ENCODE measurements around the gene KRTAP26-1. TPM values are rescaled to one million over a fixed set of nuclear protein-coding genes. Genes with fewer than 3 reads are reported as not detected.

KRTAP26-1 gene, protein sequence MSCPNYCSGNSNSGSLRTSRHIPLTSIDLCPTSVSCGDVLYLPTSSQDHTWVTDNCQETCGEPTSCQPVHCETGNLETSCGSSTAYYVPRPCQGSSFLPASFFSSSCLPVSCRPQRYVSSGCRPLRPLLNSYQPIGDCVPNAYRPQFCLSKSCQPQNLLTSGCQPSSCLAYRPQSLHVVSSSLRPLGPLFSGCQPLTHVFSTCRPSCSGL
- total RNA-seq, result not detected
- not detected for polyA plus RNA-seq

GRCh38 chr21:30320215-30320614, at the start of gene KRTAP26-1:
Gene KRTAP26-1 (minus strand): TSS chr21:30320315. CDS start chr21:30320035, 280 bp downstream.
- Histone ChIP-seq H3K27me3 (no peaks in the 10 kb centered on the region), H3K36me3 (no peaks in the 10 kb centered on the region), H3K27ac (no peak within 1 kb of the TSS), H3K9me3 (no peaks in the 10 kb centered on the region), H3K4me1 (no peaks in the 10 kb centered on the region), H3K4me3 (no peak within 1 kb of the TSS)
- DNase-seq, result no peak
- FAIRE-seq, result no peak
- TF ChIP-seq, protein P1, sequence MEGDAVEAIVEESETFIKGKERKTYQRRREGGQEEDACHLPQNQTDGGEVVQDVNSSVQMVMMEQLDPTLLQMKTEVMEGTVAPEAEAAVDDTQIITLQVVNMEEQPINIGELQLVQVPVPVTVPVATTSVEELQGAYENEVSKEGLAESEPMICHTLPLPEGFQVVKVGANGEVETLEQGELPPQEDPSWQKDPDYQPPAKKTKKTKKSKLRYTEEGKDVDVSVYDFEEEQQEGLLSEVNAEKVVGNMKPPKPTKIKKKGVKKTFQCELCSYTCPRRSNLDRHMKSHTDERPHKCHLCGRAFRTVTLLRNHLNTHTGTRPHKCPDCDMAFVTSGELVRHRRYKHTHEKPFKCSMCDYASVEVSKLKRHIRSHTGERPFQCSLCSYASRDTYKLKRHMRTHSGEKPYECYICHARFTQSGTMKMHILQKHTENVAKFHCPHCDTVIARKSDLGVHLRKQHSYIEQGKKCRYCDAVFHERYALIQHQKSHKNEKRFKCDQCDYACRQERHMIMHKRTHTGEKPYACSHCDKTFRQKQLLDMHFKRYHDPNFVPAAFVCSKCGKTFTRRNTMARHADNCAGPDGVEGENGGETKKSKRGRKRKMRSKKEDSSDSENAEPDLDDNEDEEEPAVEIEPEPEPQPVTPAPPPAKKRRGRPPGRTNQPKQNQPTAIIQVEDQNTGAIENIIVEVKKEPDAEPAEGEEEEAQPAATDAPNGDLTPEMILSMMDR (IDR thresholded peaks at IDR 0.05), result no peak
- intact Hi-C loops (cut with DNase I), result no loop called here
- ATAC-seq, result no peak
- WGBS, 2 donors, result 90 to 93% methylated on average over 2 of the region's 2 CpGs

GRCh38 chr21:30355906-30356305, 35.8 kb upstream of the KRTAP26-1 start:
- WGBS, 2 donors, result 32 to 39% methylated on average over 3 of the region's 3 CpGs
- Histone ChIP-seq H3K4me3 (no peak overlapping the region), H3K27ac (no peak overlapping the region), H3K36me3 (no peaks in the 10 kb centered on the region), H3K4me1 (no peaks in the 10 kb centered on the region), H3K9me3 (no peaks in the 10 kb centered on the region), H3K27me3 (no peaks in the 10 kb centered on the region)
- intact Hi-C loops (cut with DNase I), result no loop called here
- no peak for FAIRE-seq
- DNase-seq, result no peak
- TF ChIP-seq, protein P1 (IDR thresholded peaks at IDR 0.05), result no peak
- no peak for ATAC-seq

GRCh38 chr21:30354308-30355005, 34.3 kb upstream of the KRTAP26-1 start:
- FAIRE-seq (no peak), ATAC-seq (no peak), DNase-seq (no peak)
- TF ChIP-seq, protein P1 (IDR thresholded peaks at IDR 0.05), result no peak
- Histone ChIP-seq H3K27me3 (no peaks in the 10 kb centered on the region), H3K4me3 (no peak overlapping the region), H3K9me3 (no peaks in the 10 kb centered on the region), H3K4me1 (no peaks in the 10 kb centered on the region), H3K27ac (no peak overlapping the region), H3K36me3 (no peaks in the 10 kb centered on the region)
- intact Hi-C loops (cut with DNase I), result no loop called here
- WGBS, 2 donors, result 58% methylated on average over 1 of the region's 1 CpG

DNA sequence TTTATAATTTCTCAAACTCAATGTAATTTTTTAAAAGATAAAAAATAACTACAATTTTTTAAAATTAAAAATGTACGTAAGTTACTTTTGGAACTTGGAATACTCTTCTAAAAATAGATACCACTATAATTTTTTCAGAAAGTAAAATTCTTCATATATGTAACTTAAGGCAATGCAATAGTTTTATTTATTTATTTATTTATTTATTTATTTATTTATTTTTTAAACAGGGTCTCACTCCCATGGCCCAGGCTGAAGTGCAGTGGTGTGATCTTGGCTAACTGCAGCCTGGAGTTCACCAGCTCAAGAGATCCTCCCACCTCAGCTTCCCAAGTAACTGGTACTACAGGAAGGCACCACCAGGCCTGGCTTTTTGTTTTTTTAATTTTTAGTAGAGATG, 31.4 kb upstream of the KRTAP26-1 start:
- intact Hi-C loops (cut with DNase I), result no loop called here
- no peaks in the 10 kb centered on the region for H3K9me3 ChIP-seq
- H3K4me1 ChIP-seq, result no peaks in the 10 kb centered on the region
- WGBS, 2 donors, result 94 to 98% methylated on average over 1 of the region's 1 CpG
- no peak overlapping the region for H3K27ac ChIP-seq
- H3K36me3 ChIP-seq, result no peaks in the 10 kb centered on the region
- DNase-seq (no peak), FAIRE-seq (no peak), ATAC-seq (no peak)
- TF ChIP-seq, protein P1 (IDR thresholded peaks at IDR 0.05), result no peak
- no peaks in the 10 kb centered on the region for H3K27me3 ChIP-seq
- H3K4me3 ChIP-seq, result no peak overlapping the region

GRCh38 chr21:30349572-30349971, 29.5 kb upstream of the KRTAP26-1 start:
- Histone ChIP-seq H3K4me1 (no peaks in the 10 kb centered on the region), H3K4me3 (no peak overlapping the region), H3K36me3 (no peaks in the 10 kb centered on the region), H3K9me3 (no peaks in the 10 kb centered on the region), H3K27me3 (no peaks in the 10 kb centered on the region), H3K27ac (no peak overlapping the region)
- intact Hi-C loops (cut with DNase I), result loop anchor here in 1 of 3 donors (10.0 kb wide), 1 partner anchor 735 kb away; no protein-coding TSS in a partner anchor
- FAIRE-seq (no peak), DNase-seq (no peak), ATAC-seq (no peak)
- TF ChIP-seq, protein P1 (IDR thresholded peaks at IDR 0.05), result no peak
- 41 to 44% methylated on average over 3 of the region's 3 CpGs for WGBS, 2 donors
